Activated naive CD4-positive, alpha-beta T cell treated with anti-CD3 and anti-CD28 coated beads, Interleukin-2, amount 50 U/mL, for 16 hours (primary cell): ENCODE data around the gene RNF32.
"Not testable (repeated sequence)": the region's sequence is repeated elsewhere in the genome, so short reads cannot be mapped to it uniquely, and the experiment has no call there.

Experiments used
- DNase-seq: peaks from one replicate; pipeline ENCODE4 v3.0.0-alpha.2; 2020

The RNF32 gene

DNA sequence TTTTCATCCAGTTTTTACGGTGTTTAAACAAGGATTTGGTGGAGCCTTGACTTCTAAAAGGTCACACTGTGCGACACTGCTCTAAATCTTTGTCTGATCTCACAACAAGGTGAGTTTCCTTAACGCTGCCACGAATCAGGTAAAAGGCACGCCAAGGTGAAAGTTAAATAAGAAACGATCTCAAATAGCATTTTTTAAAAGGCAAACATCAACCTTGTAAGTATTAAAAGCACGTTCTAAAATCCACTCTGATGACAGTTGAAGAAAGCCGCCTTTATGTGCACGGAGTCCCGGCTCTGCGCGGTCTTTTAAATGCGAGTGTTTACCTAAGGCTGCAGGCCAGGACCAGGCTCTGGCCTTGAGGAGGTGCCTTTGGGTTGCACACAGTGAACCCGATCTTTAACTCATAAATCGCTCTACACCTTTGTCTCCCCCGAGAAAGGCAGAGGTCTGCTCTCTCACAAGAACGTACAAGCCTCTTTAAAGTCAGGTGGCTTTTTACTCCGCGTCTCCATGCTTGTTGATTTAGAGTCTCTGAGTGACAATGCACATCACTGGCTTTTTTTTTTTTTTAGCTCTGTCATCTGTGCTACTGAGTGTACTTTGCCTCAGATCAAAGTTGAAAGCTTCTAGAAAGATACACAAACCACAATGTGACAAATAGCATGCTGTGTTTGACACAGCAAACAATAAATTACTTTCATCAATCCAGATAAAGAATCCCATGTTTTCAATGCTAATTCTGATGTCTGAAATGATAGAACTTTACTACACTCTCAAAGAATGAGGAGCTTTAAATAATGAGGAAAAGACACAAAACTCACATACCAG, 25.9 kb upstream of the RNF32 start:
- DNase-seq: no peak

DNA sequence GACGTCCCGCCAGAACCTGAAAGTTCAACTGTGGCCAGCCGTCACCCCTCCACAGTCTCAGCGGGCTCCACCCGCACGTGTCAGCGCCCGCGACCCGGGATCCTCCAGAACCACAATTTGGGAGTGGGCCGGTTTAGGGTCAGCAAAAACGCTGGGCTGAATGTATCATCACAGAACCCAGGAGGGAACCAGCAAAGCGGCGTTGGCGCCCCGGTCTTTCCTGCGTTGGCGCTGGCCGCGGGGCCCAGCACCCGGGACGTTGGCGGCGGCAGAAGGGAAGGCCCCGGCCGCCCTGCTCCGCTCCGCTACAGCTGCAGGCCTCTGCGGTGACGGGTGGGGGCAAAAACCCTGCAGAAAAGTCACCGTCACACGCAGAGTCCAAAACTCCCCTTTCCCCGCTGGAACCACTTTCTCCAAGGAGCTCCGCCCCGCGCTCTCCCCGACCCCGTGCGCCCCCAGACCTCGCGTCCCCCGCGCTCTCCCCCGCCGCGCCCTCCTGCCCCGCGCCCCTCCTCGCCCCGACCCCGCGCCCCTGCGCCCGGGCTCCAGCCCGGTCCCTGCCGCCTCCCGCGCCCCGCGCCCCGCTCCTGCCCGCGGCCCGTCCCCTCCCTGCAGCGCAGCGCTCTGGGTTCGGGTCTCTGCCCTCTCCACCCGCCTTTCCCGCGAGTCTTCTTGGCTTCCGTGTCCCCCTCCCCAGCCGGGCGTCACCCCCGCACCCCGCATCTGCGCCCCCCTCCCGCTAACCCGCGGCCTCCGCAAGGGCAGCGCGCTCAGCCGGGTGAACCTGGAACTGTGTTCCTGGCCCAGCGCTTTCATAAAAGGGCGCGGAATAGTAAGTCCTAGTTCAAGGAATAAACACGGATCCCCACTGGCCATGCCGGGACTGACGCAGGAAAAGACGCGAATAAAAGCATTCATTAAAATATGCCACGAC, 24.0 kb upstream of the RNF32 start:
- no peak for DNase-seq

DNA sequence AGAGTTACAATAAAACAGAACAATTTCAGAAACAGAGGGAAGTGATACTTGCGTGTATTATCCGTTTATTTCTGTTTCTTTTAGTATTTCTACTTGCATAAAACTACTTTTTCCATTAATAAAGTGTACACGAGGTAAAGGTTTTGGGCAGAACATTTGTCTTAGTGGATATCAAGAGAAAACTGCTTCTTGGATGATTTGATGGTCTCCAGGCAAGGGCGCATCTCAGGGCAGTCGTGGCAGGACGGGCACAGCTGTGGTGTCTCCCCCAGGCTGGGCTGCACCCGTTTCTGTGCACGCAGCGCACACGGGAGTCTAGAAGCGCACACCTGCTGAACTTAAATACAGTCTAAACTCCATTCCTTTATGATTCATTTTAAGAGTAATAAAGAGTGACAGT, 23.4 kb upstream of the RNF32 start:
- no peak for DNase-seq

DNA sequence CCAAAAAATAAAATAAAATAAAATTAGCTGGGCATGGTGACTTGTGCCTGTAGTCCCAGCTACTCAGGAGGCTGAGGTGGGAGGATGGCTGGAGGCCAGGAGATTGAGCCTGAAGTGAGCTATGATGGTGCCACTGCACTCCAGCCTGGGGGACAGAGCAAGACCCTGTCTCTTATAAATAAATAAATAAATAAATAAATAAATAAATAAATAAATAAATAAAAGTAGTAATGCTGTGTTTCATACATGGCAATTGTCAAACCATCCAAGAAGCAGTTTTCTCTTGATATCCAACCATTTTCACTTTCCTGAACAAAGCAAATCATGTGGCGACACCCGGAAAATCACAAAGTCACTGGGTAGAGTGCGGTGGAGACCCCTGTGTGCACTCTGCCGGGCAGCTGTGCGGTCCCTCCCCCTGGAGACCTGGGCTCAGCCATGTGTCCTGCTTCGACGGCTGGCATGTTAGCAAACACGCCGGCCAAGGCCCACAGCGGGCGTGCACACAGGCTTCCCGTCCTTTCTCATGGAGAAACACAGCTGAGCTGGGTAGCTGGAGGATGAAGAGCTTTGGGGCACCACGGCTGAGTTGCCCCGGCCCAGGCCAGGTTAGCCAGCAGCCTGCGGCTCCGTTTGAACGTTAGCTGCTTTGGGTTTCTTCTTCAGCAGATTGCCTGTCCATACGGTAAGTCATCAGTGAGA, 22.3 kb upstream of the RNF32 start:
- DNase-seq: no peak

DNA sequence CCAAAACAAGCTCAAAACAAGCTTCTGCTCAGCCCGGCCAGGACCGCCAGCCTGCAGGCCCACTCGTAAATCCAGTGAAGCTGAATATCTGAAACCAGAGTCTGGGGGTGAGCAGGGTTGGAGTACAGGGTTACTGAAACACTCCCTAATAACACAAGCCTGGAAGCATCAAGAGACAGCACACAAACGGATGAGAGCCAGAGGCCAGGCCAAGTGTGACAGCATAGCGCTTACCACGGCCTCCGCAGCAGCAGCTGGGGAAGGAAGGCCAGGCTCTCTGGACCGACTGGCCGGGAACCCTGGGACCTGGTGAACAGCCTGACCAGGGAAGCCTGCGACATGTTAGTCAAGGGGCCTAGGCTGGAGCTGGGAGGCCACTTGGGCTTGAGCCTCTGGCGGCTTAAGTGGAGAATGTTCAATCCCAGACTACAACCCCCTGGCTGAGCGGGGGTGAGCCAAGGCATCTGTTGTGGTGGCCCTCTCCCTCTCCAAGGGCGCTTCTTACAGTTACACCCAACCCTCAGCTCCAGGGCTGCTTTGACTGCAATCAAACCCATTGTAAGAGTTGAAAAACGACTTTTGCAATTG, 21.7 kb upstream of the RNF32 start:
- DNase-seq: no peak

DNA sequence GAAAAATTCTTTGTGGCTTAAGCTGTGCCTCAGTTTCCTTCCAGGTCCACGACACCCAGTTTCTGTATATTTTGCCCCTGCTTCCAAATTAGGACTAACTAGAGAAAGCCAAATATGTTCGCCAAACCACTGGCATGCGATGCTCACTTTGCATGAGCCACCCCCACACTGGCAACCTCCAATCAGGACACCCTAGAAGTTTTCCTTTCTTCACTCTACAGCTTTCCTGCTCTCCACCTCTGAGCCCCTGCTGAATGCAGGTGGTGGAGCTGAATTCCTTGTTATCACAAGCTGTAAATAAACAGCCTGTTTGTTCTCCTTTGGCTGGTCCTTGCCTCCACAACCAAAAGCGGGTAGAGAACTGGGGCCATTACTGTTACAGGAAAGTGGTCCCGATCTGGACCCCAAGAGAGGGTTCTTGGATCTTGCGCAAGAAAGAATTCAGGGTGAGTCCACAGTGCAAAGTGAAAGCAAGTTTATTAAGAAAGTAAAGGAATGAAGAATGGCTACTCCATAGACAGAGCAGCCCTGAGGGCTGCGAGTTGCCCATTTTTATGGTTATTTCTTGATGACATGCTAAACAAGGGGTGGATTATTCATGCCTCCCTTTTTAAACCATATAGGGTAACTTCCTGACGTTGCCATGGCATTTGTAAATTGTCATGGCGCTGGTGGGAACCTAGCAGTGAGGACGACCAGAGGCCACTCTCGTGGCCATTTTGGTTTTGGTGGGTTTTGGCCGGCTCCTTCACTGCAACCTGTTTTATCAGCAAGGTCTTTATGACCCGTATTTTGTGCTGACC, 20.9 kb upstream of the RNF32 start:
- DNase-seq: not testable (repeated sequence)

DNA sequence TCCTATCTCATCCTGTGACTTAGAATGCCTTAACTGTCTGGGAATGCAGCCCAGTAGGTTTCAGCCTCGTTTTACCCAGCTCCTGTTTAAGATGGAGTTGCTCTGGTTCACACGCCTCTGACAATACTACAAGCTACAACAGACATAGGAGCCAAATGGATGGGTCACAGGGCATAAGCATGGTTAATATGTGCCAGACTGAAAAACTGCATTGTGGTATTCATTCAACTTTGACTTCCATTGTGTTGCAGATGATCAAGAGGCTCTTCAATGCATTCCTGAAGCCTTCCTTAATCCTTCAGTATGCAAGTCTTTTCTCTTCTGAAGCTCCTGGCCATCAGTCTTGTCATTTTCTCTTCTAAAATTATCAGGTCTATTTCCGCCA, 20.3 kb upstream of the RNF32 start:
- DNase-seq: no peak

DNA sequence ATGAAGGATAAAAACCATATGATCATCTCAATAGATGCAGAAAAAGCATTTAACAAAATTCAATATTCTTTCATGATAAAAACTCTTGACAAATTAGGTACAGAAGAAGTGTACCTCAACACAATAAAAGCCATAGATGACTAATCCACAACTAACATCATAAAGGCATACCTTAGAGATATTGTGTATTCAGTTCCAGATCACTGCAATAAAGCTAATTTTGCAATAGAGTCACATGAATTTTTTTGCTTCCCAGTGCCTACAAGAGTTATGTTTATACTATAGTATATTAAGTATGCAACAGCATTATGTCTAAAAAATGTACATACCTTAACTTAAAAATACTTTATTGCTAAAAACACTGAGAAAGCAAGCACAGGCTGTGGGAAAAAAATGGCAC, 18.9 kb upstream of the RNF32 start:
- DNase-seq: no peak

DNA sequence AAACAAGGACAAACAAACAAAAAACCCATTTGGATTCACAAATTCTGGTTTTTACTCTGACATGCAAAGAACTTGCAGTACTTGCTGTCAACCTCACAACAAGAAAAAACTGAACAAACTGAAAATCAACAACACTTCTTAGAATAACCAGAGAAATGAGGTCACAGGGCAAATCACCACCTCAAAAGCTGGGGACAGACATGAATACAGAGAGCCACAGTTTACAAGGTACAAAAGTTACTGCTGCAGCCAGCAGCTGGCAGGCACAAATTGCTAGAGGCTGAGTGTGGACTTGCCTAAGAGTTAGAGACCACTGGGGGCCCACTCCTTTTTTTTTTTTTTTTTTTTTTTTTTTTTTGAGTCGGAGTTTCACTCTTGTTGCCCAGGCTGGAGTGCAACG, 15.0 kb upstream of the RNF32 start:
- DNase-seq: no peak

DNA sequence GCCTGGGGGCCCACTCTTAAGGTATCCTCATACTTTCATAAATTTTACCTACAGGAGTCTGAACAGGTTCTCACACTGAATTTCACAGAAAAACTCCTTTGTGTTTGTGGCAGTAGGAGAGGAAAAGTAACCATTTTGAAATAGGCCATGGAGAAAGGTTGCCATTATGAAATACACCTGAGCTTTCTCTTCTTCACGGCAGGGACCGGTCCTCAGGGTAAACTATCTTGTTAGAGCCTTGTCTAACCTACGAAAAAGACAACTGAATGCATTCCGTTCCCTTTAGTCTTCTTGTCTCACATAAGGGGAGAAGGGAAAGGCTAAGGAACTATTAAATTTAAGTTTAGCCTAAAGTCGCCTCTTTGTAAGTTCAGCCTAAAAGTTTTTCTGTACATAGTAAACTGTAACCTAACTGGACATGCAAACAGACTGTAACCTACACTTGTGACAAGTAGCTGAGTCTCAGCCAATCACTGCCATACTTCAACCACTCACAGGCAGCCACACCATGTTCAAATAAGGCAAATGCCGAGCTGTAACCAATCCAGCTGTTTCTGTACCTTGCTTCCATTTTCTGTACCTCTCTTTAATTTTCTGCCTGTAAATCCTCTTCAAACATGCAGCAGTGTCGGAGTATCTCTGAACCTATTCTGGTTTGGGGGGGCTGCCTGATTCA, 14.2 kb upstream of the RNF32 start:
- no peak for DNase-seq

DNA sequence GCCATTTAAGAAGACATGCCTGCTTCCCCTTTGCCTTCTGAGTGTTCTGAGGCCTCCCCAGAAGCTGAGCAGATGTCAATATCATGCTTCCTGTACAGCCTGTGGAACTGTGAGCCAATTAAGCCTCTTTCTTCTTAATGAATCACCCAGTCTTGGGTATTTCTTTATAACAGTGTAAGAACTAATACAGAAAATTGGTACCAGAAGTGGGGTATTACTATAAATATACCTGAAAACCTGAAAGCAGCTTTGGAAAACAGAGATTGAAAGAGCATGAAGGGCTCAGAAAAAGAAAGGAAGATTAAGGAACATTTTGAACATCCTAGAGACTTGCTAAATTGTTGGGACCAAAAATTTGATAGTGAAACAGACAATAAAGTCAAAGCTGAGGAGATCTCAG, 12.0 kb upstream of the RNF32 start:
- DNase-seq: no peak

DNA sequence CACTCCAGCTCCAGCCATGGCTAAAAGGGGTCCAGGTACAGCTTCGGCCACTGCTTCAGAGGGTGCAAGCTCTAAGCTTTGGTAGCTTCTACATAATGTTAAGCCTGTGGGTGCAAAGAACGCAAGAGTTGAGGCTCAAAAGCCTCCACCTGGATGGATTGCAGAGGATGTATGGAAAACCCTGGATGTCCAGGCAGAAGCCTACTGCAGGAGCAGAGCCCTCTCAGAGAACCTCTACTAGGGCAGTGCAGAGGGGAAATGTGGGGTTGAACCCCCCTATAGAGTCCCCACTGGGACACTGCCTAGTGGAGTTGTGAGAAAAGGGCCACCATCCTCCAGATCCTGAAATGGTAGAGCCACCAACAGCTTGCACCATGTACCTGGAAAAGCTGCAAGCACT, 10.7 kb upstream of the RNF32 start:
- DNase-seq: no peak

DNA sequence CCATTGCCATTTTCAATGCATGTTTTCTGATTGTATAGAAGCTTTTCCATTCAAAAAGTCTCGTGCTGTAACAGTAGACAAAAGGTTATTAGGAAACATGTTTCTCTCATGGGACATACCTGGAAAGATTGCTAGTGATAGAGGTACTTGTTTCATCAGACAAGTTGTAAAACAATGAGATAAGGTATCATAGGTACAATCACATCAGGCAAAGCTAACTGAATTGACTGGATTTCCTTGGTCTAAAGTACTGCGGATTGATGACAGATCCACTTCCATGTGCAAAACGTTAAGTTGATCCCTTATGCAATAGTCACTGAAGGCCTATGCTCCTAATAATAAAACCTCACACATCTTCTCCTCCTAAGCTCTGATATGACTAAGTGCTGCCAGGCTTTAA, 6.5 kb upstream of the RNF32 start:
- DNase-seq: no peak

DNA sequence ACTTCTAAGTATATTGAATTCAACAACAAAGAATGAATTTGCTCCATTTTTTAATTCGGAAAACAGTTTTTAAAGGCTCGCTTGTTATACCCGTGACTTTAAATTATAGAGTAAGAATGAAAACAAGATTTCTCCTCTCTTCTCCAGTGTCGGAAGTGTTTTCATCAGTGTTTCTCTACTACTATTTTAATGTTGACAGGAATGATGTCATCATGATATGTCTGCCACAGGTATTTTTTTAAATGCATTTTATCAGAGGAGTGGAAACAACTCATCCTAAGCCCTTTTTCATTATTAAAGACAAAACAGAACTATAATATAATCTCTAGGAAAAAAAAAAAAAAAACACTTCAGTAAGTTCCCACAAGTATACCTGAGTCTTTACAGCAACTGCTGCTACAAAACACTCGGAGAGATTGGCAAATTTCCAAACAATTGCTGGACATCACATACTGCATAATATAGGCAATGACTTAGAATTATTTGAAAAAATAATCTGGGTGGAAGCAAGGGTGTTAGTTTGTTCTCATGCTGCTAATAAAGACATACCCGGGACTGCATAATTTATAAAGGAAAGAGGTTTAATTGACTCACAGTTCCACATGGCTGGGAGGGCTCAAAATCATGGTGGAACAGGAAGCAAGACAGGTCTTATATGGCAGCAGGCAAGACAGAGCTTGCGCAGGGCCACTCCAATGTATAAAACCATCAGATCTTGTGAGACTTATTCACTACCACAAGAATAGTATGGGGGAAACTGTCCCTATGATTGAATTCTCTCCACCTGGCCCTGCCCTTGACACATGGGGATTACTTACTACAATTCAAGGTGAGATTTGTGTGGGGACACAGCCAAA, 4.8 kb upstream of the RNF32 start:
- DNase-seq: no peak

DNA sequence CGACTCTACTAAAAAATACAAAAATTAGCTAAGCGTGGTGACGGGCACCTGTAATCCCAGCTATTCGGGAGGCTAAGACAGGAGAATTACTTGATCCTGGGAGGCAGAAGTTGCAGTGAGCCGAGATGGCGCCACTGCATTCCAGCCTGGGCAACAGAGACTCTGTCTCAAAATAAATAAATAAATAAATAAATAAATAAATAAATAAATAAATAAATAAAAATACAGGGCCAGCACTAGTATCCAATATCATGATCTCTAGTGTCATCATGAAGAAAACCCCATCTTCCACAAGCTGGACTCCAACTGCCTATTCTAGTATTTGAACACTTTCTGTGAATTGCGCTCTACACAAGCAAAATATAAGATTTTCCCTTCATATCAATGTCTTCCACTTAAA, 3.5 kb upstream of the RNF32 start:
- DNase-seq: not testable (repeated sequence)

DNA sequence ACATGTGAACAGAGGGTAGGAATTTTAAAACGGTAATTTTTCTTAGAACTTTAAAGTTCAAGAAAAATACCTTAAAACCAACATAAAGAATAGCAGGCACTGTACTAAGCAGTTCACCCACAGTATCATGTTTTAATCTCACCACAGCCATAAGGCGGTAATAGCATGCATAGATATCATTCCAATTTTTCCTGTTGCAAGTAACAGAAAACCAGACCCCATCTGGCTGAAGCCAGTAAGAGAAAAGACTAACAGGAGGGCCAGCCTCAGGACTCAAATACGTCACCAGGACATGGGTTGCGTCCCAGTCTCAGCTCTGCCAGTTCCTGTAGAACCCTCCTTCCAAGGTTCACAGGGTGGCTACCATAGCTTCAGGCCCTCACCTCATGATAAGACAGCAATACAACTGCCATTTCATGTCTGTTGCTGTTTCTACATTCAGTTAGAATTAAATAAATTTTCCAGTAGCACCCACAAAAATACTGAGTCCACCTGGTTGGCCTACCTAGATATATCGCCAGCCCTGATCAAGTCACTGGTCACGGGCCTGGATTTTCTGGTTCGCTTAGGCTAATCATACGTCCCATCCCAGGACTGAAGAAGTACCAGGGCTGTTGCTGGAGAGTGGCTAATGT, 2.0 kb upstream of the RNF32 start:
- no peak for DNase-seq

DNA sequence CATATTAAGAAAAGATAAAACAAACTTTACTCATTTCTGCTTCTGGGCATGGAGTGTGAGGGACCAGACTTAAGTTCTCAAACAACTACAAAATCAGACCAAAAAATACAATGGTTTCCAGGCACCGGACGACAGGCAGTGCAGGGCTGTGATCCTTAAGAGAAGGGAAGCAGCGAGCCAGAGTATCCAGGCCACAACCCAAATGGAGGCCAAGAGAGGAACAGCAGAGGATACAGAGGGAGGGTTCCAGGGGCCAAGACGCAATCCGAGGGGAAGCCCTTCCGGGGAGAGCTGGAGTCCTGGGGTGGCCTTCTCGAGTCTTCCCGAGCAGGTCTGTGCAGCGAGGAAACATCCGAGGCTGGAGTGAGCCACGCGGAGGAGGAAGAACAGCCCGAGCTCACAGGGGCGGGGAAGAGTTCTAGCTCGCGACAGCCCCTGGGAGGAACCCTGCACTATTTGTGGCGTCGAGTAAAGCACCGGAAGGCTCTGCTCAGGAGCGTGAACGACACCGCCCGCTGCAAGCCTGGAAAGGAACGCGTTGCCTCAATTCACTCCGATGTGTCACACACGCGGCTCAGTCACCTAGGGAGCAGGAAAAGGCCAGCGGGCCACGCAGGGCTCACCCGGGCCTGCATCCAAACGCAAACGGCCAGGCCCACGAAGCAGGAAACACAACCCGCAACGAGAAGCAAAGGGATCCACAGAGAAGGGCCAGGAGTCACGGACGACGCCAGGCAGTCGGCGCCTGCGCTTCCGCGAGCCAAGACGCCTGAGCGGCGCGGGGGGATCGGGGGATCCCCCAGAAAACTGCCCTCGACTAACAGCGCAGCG, 933 bp upstream of the RNF32 start:
- DNase-seq: no peak

DNA sequence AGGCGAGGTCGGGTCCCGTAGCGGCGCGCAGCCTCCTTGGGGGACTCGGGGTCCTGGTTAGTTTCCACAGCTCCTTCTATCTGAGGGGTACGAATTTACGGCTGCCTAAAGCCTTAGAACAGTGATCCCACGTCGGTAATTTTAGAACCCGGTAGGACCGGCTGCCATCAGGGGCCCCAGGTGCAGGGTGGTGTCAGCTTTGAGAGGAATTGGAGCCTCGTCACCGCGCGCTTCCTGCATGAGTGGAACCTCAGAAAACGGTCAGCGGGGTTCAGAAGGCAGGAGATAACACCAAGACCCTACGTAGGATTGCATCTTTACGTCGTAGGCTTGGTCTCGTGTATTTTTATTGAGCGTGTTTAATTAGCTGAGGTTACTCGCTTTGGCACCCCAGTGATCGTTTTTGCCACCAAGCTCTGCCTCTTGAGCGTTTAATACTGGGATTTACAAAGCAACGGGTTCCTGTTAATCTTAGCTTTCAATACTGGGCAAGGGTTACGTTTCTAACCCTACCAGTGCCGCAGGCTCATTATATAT, 443 bp downstream of the RNF32 start:
- DNase-seq: peak; percentile 30
